Retinal pigment epithelial cell (primary cell): Measurements from ENCODE around the gene ADGRB2.

Experiments used
- DNase-seq: peaks from one replicate; pipeline ENCODE4 v3.0.0-alpha.2; 2010; ENCODE audit warnings: low read depth
- H3K4me3 ChIP-seq: 2 replicates; pipeline ENCODE4 v1.5.1; 2011; ENCODE audit warnings: mild to moderate bottlenecking, low read length, control low read depth, moderate library complexity
- CTCF ChIP-seq: conservative IDR thresholded peaks from 2 replicates; pipeline ENCODE4 v1.5.1; 2011; ENCODE audit warnings: low read depth, low read length, control low read depth, inconsistent platforms

ADGRB2 gene

GRCh38 chr1:31790641-31791091 is 26.5 kb upstream of the ADGRB2 start:
- no peak for TF ChIP-seq CTCF
- H3K4me3 ChIP-seq = no peak overlapping the region
- no peak for DNase-seq

GRCh38 chr1:31790140-31790539 is 26.0 kb upstream of the ADGRB2 start:
- no peak for TF ChIP-seq CTCF
- no peak overlapping the region for H3K4me3 ChIP-seq
- DNase-seq = no peak

DNA sequence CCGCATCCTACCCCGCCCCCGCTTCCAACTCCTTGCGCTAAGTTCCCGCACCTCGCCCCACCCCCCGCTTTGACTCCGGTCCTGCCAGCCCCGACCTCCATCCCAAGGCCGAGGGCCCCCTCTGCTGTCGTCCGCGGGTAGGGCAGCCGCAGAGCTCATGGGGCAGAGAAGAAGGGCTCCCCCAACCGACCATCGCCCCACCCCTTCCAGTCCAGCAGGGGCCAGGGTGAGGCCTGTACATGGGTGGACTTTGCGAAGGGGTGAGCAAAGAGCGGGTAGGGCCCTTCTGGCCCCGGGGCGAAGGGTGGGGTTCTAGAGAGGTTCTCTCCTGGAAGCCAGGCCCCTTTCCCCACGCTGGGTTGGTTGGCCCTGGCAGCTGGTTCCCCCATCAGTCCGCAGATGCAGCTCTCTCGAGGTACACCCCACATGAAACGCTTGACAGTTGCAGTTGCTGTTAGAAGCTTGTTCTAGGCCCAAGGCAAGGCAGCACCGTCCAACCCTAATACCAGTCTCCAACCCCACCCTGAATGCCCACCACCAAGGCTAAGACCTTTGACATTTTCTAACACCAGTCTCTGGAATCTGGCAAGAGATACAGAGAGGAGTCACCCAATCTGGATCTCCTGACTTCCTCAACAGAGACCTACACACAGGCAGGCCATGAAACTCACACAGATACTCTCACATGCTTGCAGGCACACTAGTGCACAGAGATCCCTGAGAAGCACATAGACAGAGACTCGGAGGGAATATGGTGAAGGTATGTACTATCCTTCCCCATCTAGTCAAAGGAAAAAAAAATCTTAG is 25.3 kb upstream of the ADGRB2 start:
- no peak for DNase-seq
- H3K4me3 ChIP-seq = peak overlapping the region; percentile 76
- peak; percentile 89 for TF ChIP-seq CTCF

- H3K4me3 ChIP-seq = peak overlapping the region; percentile 76
- TF ChIP-seq CTCF = no peak
- DNase-seq = no peak
Observed at GRCh38 chr1:31788825-31789256, 24.7 kb upstream of the ADGRB2 start.

GRCh38 chr1:31788138-31788824 is 24.1 kb upstream of the ADGRB2 start:
- peak overlapping the region; percentile 76 for H3K4me3 ChIP-seq
- TF ChIP-seq CTCF = no peak
- DNase-seq = peak; percentile 55

GRCh38 chr1:31787786-31788137 is 23.6 kb upstream of the ADGRB2 start:
- no peak for DNase-seq
- no peak for TF ChIP-seq CTCF
- H3K4me3 ChIP-seq = peak overlapping the region; percentile 76

DNA sequence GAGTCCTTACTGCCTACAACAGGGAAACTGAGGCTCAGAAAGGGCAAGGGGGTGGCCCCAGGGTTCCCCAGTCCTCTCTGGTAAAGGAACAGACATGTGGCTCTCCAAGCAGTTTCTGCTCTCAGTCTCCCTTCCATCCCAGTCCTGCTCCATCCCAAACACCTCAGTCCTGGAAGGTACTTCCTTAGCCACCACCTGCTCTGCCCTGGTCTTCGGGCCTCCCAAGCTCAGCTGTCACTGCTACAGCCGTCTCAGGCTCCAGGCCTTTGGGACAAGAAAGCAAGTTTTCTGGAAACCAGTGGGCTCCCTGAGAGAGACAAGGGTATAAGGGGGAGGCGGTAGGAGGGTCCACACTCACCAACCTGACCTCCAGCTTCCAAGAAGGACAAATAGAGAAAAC is 23.1 kb upstream of the ADGRB2 start:
- H3K4me3 ChIP-seq = no peak overlapping the region
- TF ChIP-seq CTCF = no peak
- DNase-seq = no peak
